Osteocyte (in vitro differentiated cells): ENCODE measurements around the gene C4A. TPM values are rescaled to one million over a fixed set of nuclear protein-coding genes. Genes with fewer than 3 reads are reported as not detected.
A peak's percentile ranks its signal among the peaks of the same experiment; 100 is the strongest.

Source experiments
- DNase-seq: peaks from one replicate; pipeline ENCODE4 v3.0.0; 2021; ENCODE audit warnings: mixed read lengths; ENCODE audit not compliant: unreplicated experiment; ENCODE audit errors: extremely low spot score
- H3K27ac Mint-ChIP-seq: one replicate; pipeline ENCODE4 v1.8.0; 2021; ENCODE audit warnings: mild to moderate bottlenecking, mixed read lengths; ENCODE audit not compliant: unreplicated experiment
- H3K27me3 Mint-ChIP-seq: one replicate; pipeline ENCODE4 v1.8.0; 2021; ENCODE audit warnings: mixed read lengths; ENCODE audit not compliant: unreplicated experiment
- H3K36me3 Mint-ChIP-seq: one replicate; pipeline ENCODE4 v1.8.0; 2021; ENCODE audit warnings: mixed read lengths; ENCODE audit not compliant: unreplicated experiment
- H3K4me1 Mint-ChIP-seq: one replicate; pipeline ENCODE4 v1.8.0; 2021; ENCODE audit warnings: mixed read lengths; ENCODE audit not compliant: unreplicated experiment
- H3K4me3 Mint-ChIP-seq: one replicate; pipeline ENCODE4 v1.8.0; 2021; ENCODE audit warnings: mild to moderate bottlenecking, moderate library complexity, mixed read lengths; ENCODE audit not compliant: unreplicated experiment
- H3K9me3 Mint-ChIP-seq: one replicate; pipeline ENCODE4 v1.8.0; 2021; ENCODE audit warnings: mixed read lengths; ENCODE audit not compliant: unreplicated experiment
- CTCF ChIP-seq: fragments of 200-600 bp; sonication (generic); IDR thresholded peaks from 2 replicates; pipeline ENCODE4 v1.5.0; 2021; ENCODE audit warnings: antibody characterized with exemption, mild to moderate bottlenecking, moderate library complexity
- total RNA-seq: library from RNA; stranded (reverse); gene quantifications from 2 replicates; pipeline ENCODE4 v1.2.1, GENCODE V29; 2021

Gene C4A
- total RNA-seq, 1 donor from 2014 or later: 15.2 TPM

DNA sequence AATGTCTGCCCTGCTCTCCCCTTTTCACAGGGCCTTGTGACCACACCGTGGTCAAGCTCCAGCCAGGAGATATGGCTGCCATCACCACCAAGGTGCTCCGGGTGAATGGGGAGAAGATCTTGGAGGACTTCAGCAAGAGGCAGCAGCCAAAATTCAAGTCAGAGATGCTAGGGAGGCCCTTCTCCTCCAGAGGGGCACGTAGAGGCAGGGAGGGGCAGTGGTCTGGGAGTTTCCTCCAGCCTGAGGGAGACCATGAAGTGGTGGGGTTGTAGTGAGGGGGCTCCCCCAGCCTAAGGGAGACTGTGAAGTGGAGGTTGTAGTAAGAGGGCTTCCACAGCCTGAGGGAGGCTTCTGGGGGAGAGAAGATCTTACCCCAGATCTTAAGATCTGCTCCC is 13.9 kb upstream of the C4A start:
- Mint-ChIP-seq H3K27me3 (no peaks in the 10 kb centered on the region), H3K36me3 (peaks cover 31% of the 10 kb centered on the region), H3K9me3 (no peaks in the 10 kb centered on the region), H3K4me3 (no peak overlapping the region), H3K27ac (no peak overlapping the region), H3K4me1 (peaks cover 24% of the 10 kb centered on the region)
- TF ChIP-seq CTCF: no peak
- DNase-seq: no peak

DNA sequence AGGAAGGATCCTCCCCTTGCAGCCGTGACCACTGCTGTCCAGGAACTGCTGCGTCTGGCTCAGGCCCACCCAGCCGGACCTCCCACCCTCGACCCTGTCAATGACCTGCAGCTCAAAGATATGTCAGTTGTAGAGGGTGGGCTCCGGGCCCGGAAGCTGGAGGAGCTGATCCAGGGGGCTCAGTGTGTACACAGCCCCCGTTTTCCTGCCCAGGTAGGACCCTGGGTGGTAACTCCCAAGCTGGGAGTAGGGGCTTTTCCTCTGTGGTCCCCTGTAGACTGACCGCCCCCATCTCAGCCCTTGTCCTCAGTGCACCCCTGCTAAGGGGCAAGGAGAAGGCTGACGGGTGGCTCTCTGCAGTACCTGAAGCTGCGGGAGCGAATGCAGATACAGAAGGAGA is 13.5 kb upstream of the C4A start:
- Mint-ChIP-seq H3K4me3 (no peak overlapping the region), H3K27me3 (no peaks in the 10 kb centered on the region), H3K9me3 (no peaks in the 10 kb centered on the region), H3K4me1 (peaks cover 28% of the 10 kb centered on the region), H3K27ac (no peak overlapping the region), H3K36me3 (peaks cover 28% of the 10 kb centered on the region)
- TF ChIP-seq CTCF: no peak
- no peak for DNase-seq

GRCh38 chr6:31968791-31969711 is 12.8 kb upstream of the C4A start:
- Mint-ChIP-seq H3K4me3 (no peak overlapping the region), H3K36me3 (peaks cover 24% of the 10 kb centered on the region), H3K4me1 (peaks cover 34% of the 10 kb centered on the region), H3K9me3 (no peaks in the 10 kb centered on the region), H3K27me3 (no peaks in the 10 kb centered on the region), H3K27ac (peak overlapping the region; percentile 100)
- no peak for TF ChIP-seq CTCF
- DNase-seq: no peak

DNA sequence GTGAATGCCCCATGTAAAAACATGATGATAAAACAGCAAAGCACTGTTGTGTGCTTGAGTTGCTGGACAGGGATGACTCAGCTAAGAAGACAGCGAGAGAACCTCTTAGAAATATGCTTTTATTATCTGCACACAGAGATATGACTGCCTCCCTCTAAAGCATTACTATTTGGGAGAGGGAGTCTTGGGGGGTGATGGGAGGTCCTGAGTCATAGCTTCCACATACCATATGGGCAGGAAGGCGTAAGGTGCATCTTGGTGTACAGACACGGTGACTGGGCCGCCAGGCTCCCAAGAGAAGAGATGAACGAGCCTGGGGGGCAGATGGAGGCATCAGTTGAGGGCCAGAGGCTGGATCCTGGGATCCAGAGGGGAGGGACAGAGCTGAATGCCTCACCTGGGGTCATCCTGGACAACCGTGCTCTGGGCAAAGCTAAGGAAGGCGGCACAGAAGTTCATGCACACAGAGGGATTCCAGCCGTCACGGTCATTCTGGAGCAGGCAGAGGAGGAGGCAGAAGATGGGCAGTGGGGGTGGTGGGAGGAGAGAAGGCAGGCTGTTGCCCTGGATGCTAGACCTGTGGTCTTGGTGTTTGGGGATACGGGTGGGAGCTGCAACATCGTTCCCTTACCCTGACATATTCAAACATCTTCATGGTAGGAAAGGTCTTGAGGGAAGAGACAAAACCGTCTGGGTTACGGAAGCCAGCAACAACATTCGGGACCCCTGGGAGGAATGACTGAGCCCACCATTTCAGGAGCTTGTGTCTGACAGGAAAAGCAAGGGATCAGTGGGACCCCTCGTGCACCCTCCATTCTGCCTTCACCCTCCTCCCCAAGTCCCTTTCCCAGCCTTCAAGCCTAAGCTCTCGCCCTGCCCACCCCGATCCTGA is 11.9 kb upstream of the C4A start:
- peaks cover 35% of the 10 kb centered on the region for H3K4me1 Mint-ChIP-seq
- peak overlapping the region; percentile 100 for H3K27ac Mint-ChIP-seq
- no peak for DNase-seq
- peaks cover 21% of the 10 kb centered on the region for H3K36me3 Mint-ChIP-seq
- no peak for TF ChIP-seq CTCF
- no peaks in the 10 kb centered on the region for H3K9me3 Mint-ChIP-seq
- H3K27me3 Mint-ChIP-seq: no peaks in the 10 kb centered on the region
- H3K4me3 Mint-ChIP-seq: peak overlapping the region; percentile 94
